ENCODE results near the gene NFE2L2.
"Not testable (repeated sequence)": the region's sequence is repeated elsewhere in the genome, so short reads cannot be mapped to it uniquely, and the experiment has no call there.

Gene NFE2L2

GRCh38 chr2:177231270-177231669 is 33.3 kb downstream of the NFE2L2 start:
- DNase-seq = no peak

- DNase-seq = no peak
Measured at GRCh38 chr2:177229442-177230242, 34.9 kb downstream of the NFE2L2 start.

GRCh38 chr2:177225965-177226360 is 38.6 kb downstream of the NFE2L2 start:
- DNase-seq = no peak

- DNase-seq = not testable (repeated sequence)
Measured at GRCh38 chr2:177223436-177223835, 41.1 kb downstream of the NFE2L2 start.

- no peak for DNase-seq
Measured at GRCh38 chr2:177221970-177222369, 42.6 kb downstream of the NFE2L2 start.

- no peak for DNase-seq
Measured at GRCh38 chr2:177221534-177221933, 43.0 kb downstream of the NFE2L2 start.

GRCh38 chr2:177219787-177220186 is 44.7 kb downstream of the NFE2L2 start:
- not testable (repeated sequence) for DNase-seq

GRCh38 chr2:177217247-177217843 is 47.2 kb downstream of the NFE2L2 start:
- no peak for DNase-seq

- DNase-seq = peak; percentile 68
Measured at GRCh38 chr2:177212891-177213856, 51.4 kb downstream of the NFE2L2 start.

- peak; percentile 97 for DNase-seq
Measured at GRCh38 chr2:177212106-177212890, 52.2 kb downstream of the NFE2L2 start, which contains the start of gene HNRNPA3. Gene HNRNPA3, plus strand, starts transcription at chr2:177212794. Its CDS starts 6 bp downstream, at chr2:177212800.

- DNase-seq = no peak
Measured at GRCh38 chr2:177211576-177212105, 52.9 kb downstream of the NFE2L2 start.

GRCh38 chr2:177211169-177211568 is 53.4 kb downstream of the NFE2L2 start:
- DNase-seq = no peak

GRCh38 chr2:177207101-177207500 is 57.4 kb downstream of the NFE2L2 start:
- no peak for DNase-seq

- no peak for DNase-seq
Measured at GRCh38 chr2:177204417-177204816, 60.1 kb downstream of the NFE2L2 start.

- no peak for DNase-seq
Measured at GRCh38 chr2:177201919-177202346, 62.6 kb downstream of the NFE2L2 start.

GRCh38 chr2:177200419-177200818 is 64.1 kb downstream of the NFE2L2 start:
- not testable (repeated sequence) for DNase-seq

GRCh38 chr2:177195194-177195593 is 69.3 kb downstream of the NFE2L2 start:
- no peak for DNase-seq

- no peak for DNase-seq
Measured at GRCh38 chr2:177193240-177193639, 71.3 kb downstream of the NFE2L2 start.

GRCh38 chr2:177192788-177193187 is 71.7 kb downstream of the NFE2L2 start:
- no peak for DNase-seq

- DNase-seq = no peak
Measured at GRCh38 chr2:177190941-177191340, 73.6 kb downstream of the NFE2L2 start.

- no peak for DNase-seq
Measured at GRCh38 chr2:177188482-177189469, 75.8 kb downstream of the NFE2L2 start.

Data from NCI-H446 treated with DMSO at 0.1 percent for 48 hours (cell line).